HepG2 (cell line): Measurements from ENCODE around the gene FAM216A. TPM values are rescaled to one million over a fixed set of nuclear protein-coding genes. Genes with fewer than 3 reads are reported as not detected.

Source experiments
- AGO1 ChIP-seq: fragments of 200-400 bp; formaldehyde crosslinking; IDR thresholded peaks from 2 replicates; pipeline ENCODE4 v1.6.1; 2017; ENCODE audit warnings: mild to moderate bottlenecking, low read depth, low read length, moderate library complexity; ENCODE audit not compliant: poor library complexity, severe bottlenecking
- FOXA3 ChIP-seq: IDR thresholded peaks from 2 replicates; pipeline ENCODE4 v1.6.1; 2016; ENCODE audit warnings: missing genetic modification reagents, missing compliant biosample characterization
- HES4 ChIP-seq: sonication (generic); formaldehyde crosslinking; IDR thresholded peaks from 2 replicates; pipeline ENCODE4 v1.9.0; 2021; ENCODE audit warnings: mild to moderate bottlenecking, missing genetic modification reagents, borderline replicate concordance
- HNF1B ChIP-seq: sonication (generic); formaldehyde crosslinking; IDR thresholded peaks from 2 replicates; pipeline ENCODE4 v1.5.1; 2020; ENCODE audit warnings: mild to moderate bottlenecking, moderate library complexity, missing genetic modification reagents
- JARID2 ChIP-seq: sonication (generic); formaldehyde crosslinking; IDR thresholded peaks from 2 replicates; pipeline ENCODE4 v1.8.1; 2023; ENCODE audit warnings: missing genetic modification reagents, inconsistent platforms; ENCODE audit not compliant: insufficient replicate concordance
- NCOR1 ChIP-seq: fragments of 200-600 bp; sonication (generic); IDR thresholded peaks from 2 replicates; pipeline ENCODE4 v1.7.0; 2017; ENCODE audit warnings: antibody characterized with exemption, low read length, borderline replicate concordance
- NFAT5 ChIP-seq: sonication (generic); formaldehyde crosslinking; IDR thresholded peaks from 2 replicates; pipeline ENCODE4 v1.4.0; 2020; ENCODE audit warnings: missing genetic modification reagents
- RFXAP ChIP-seq: sonication (generic); formaldehyde crosslinking; IDR thresholded peaks from 2 replicates; pipeline ENCODE4 v1.4.0; 2020; ENCODE audit warnings: missing genetic modification reagents, borderline replicate concordance
- TBX3 ChIP-seq: fragments of 450-650 bp; IDR thresholded peaks from 2 replicates; pipeline ENCODE4 v1.6.1; 2017; ENCODE audit warnings: antibody characterized with exemption, mild to moderate bottlenecking, inconsistent platforms, borderline replicate concordance
- ZNF264 ChIP-seq: sonication (generic); formaldehyde crosslinking; IDR thresholded peaks from 2 replicates; pipeline ENCODE4 v1.4.0; 2020; ENCODE audit warnings: missing genetic modification reagents
- ZNF577 ChIP-seq: sonication (generic); formaldehyde crosslinking; IDR thresholded peaks from 2 replicates; pipeline ENCODE4 v1.4.0; 2020; ENCODE audit warnings: mild to moderate bottlenecking, low read depth, missing genetic modification reagents, borderline replicate concordance
- ZNF773 ChIP-seq: sonication (generic); formaldehyde crosslinking; IDR thresholded peaks from 2 replicates; pipeline ENCODE4 v1.4.0; 2020; ENCODE audit warnings: missing genetic modification reagents, borderline replicate concordance
- polyA plus RNA-seq, 8 experiments: library from polyadenylated mRNA; depleted of rRNA in 3 of 8; stranded (reverse) in 7 of 8; unstranded in 1 of 8; fragments of >200 nt; fragmentation: Illumina TruSeq in 4 of 8; extraction: Trizol in 4 of 8; gene quantifications; 2 replicates each; pipeline versions ENCODE4 v1.2.1 to v1.2.3, GENCODE V29; 2011 to 2016; ENCODE audit warnings: low read depth in 4 of 8, missing spikeins in 1 of 8, mixed read lengths in 1 of 8; ENCODE audit not compliant: insufficient read depth in 1 of 8
- total RNA-seq, 5 experiments: library from RNA; depleted of rRNA; stranded (reverse); fragments of >200 nt; fragmentation: Illumina TruSeq; extraction: Trizol; gene quantifications; 2 replicates each; pipeline ENCODE4 v1.2.3, GENCODE V29; 2016; ENCODE audit warnings: low read depth in 1 of 5
- TF ChIP-seq, protein P1 (sequence below): sonication (generic); formaldehyde crosslinking; IDR thresholded peaks from 2 replicates; pipeline ENCODE4 v1.9.0; 2021; ENCODE audit warnings: mild to moderate bottlenecking, missing genetic modification reagents

The FAM216A gene
- total and polyA plus RNA-seq, 2 of the 13 experiments (the other 11 are each of a cell fraction or from before 2014, with no cell fraction given) = 20.3 to 31.2 TPM

DNA sequence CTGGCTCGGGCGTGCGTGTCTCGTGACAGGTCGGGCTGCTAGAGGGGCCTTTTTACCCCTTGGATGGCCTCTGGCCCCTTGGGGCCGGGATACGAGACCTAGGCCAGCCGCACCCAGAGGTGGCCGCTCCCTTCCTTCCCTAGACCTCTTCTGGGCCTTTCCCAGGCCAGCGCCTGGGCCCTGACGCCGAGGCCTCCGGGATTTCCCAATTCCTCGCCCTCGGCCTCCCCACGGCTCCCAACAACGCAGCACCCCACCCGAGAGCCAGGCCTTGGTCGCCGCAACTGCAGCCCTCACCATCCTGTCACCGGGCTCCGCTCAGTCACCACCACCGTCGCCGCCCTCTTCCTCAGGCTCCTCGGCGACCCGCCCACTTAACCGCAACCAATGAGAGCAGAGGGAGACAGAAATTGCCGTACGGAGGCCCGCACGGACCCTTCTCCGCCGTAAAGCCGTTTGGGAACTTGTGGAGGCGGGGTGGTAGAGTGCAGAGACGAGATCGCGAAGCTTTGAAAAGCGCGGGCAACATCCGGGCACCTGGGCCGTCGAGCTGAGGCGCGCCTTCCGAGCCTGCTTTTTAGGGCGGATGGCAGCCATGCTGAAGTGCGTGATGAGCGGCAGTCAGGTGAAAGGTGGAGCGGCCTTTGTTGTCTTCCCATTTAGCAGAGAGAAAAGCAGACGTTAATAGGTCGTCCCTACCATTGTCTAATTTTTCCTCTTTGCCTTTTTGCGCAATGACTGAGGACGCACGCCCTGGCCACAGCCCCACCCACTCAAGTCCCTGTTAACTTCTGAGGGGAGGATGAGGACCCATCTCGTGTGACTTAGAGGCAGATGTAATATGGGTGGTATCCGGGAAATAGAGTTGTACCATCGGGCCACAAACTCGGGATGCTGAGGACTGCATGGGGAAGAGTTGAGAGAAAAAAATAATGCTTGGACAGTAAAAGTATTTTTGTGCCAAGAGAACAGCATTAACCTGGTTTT lies 33.4 kb downstream of the FAM216A start, which contains the start of the genes RAD9B and VPS29 (continued):
- peak; percentile 97 for TF ChIP-seq NFAT5 (CRISPR knock-in tag)
- TF ChIP-seq HES4 (CRISPR knock-in tag) = peak; percentile 60; the same call in 1 of the 2 replicates
- peak; percentile 97 for TF ChIP-seq HNF1B (CRISPR knock-in tag)
- no peak for TF ChIP-seq NCOR1
- TF ChIP-seq ZNF264 (CRISPR knock-in tag) = peak; percentile 54
- peak; percentile 51 for TF ChIP-seq AGO1
- TF ChIP-seq ZNF773 (CRISPR knock-in tag) = peak; percentile 21; the same call in 1 of the 2 replicates
- TF ChIP-seq JARID2 = no peak
- TF ChIP-seq TBX3 = no peak
- 0 out of 2 replicates have a peak, but pooled peaks have one; percentile 34 for TF ChIP-seq ZNF577 (CRISPR knock-in tag)
- no peak; the same call in none of the 2 replicates for TF ChIP-seq FOXA3 (CRISPR knock-in tag)
- TF ChIP-seq, protein P1, sequence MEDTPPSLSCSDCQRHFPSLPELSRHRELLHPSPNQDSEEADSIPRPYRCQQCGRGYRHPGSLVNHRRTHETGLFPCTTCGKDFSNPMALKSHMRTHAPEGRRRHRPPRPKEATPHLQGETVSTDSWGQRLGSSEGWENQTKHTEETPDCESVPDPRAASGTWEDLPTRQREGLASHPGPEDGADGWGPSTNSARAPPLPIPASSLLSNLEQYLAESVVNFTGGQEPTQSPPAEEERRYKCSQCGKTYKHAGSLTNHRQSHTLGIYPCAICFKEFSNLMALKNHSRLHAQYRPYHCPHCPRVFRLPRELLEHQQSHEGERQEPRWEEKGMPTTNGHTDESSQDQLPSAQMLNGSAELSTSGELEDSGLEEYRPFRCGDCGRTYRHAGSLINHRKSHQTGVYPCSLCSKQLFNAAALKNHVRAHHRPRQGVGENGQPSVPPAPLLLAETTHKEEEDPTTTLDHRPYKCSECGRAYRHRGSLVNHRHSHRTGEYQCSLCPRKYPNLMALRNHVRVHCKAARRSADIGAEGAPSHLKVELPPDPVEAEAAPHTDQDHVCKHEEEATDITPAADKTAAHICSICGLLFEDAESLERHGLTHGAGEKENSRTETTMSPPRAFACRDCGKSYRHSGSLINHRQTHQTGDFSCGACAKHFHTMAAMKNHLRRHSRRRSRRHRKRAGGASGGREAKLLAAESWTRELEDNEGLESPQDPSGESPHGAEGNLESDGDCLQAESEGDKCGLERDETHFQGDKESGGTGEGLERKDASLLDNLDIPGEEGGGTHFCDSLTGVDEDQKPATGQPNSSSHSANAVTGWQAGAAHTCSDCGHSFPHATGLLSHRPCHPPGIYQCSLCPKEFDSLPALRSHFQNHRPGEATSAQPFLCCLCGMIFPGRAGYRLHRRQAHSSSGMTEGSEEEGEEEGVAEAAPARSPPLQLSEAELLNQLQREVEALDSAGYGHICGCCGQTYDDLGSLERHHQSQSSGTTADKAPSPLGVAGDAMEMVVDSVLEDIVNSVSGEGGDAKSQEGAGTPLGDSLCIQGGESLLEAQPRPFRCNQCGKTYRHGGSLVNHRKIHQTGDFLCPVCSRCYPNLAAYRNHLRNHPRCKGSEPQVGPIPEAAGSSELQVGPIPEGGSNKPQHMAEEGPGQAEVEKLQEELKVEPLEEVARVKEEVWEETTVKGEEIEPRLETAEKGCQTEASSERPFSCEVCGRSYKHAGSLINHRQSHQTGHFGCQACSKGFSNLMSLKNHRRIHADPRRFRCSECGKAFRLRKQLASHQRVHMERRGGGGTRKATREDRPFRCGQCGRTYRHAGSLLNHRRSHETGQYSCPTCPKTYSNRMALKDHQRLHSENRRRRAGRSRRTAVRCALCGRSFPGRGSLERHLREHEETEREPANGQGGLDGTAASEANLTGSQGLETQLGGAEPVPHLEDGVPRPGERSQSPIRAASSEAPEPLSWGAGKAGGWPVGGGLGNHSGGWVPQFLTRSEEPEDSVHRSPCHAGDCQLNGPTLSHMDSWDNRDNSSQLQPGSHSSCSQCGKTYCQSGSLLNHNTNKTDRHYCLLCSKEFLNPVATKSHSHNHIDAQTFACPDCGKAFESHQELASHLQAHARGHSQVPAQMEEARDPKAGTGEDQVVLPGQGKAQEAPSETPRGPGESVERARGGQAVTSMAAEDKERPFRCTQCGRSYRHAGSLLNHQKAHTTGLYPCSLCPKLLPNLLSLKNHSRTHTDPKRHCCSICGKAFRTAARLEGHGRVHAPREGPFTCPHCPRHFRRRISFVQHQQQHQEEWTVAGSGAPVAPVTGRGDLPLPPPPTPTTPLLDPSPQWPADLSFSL = no peak
- TF ChIP-seq RFXAP (CRISPR knock-in tag) = peak; percentile 89; the same call in 1 of the 2 replicates
